ENCODE results near the gene NAALADL2.

- TF ChIP-seq CTCF (IDR thresholded peaks at IDR 0.05) (no peak), EZH2 (IDR thresholded peaks at IDR 0.05; ENCODE audit: borderline replicate concordance, insufficient read depth, low read depth, low read length, poor library complexity, severe bottlenecking) (no peak)
These were observed 705.2 kb downstream of the NAALADL2 start for GRCh38 chr3:175564363-175564762.

All from B cell (primary cell).